Ovary (tissue), 9 donors: ENCODE measurements around the gene IGF2BP3. TPM values are rescaled to one million over a fixed set of nuclear protein-coding genes. Genes with fewer than 3 reads are reported as not detected.

Experiments
- DNase-seq, 5 donors: peaks; one replicate each; pipeline ENCODE4 v3.0.0-alpha.2; 2019 to 2020
- H3K27ac ChIP-seq, 2 donors: fragments of 200-600 bp; one replicate each; pipeline versions ENCODE4 v1.5.1 to v1.8.0; 2019 to 2022
- H3K27me3 ChIP-seq: fragments of 200-600 bp; one replicate; pipeline ENCODE4 v1.8.0; 2022
- H3K36me3 ChIP-seq: fragments of 200-600 bp; sonication (generic); one replicate; pipeline ENCODE4 v1.5.1; 2019
- H3K4me1 ChIP-seq: one replicate; pipeline ENCODE4 v1.8.1; 2013; ENCODE audit warnings: mild to moderate bottlenecking, moderate library complexity; ENCODE audit not compliant: insufficient read depth
- H3K4me3 ChIP-seq: fragments of 200-600 bp; sonication (generic); one replicate; pipeline ENCODE4 v1.5.1; 2017
- H3K9me3 ChIP-seq, 2 donors: fragments of 200-600 bp in 1 of 2; sonication (generic) in 1 of 2; one replicate each; pipeline versions ENCODE4 v1.5.1 to v1.8.1; 2013 to 2019; ENCODE audit warnings: mild to moderate bottlenecking in 1 of 2, moderate library complexity in 1 of 2
- CTCF ChIP-seq, 3 donors: fragments of 450-650 bp in 2 of 3; fragments of 200-600 bp in 1 of 3; IDR thresholded peaks; one replicate each; pipeline versions ENCODE4 v1.5.1 to v1.8.0; 2016 to 2022; ENCODE audit warnings: antibody characterized with exemption in 3 of 3, mild to moderate bottlenecking in 1 of 3
- EP300 ChIP-seq: sonication (generic); formaldehyde crosslinking; IDR thresholded peaks from one replicate; pipeline ENCODE4 v1.6.1; 2017; ENCODE audit warnings: antibody characterized with exemption
- POLR2A ChIP-seq: fragments of 450-650 bp; IDR thresholded peaks from one replicate; pipeline ENCODE4 v1.6.1; 2017; ENCODE audit warnings: antibody characterized with exemption, mild to moderate bottlenecking, moderate library complexity
- WGBS, 3 donors: extraction: QIAGEN DNeasy Blood & Tissue Kit in 1 of 3; methylation state at CpG; one replicate each; pipeline versions ENCODE4 v1.1.5 to v1.1.7; 2013 to 2017; 5-methylcytosine and 5-hydroxymethylcytosine counted together
- intact Hi-C, 4 donors: fragments of 100-400 bp; cut with DNase I; formaldehyde crosslinking; loops; one replicate each; pipeline versions ENCODE4 v1.11.0 to v1.15.1; 2022 to 2023
- polyA plus RNA-seq, 2 donors: library from polyadenylated mRNA; stranded (reverse); fragments of 200-250 nt in 1 of 2; fragments of 350-450 nt in 1 of 2; fragmentation: Illumina TruSeq in 1 of 2; extraction: RNeasy Lipid Tissue Mini Kit (QIAGEN cat#74804) in 1 of 2; gene quantifications; one replicate each; pipeline ENCODE4 v1.2.3, GENCODE V29; 2013 to 2014
- total RNA-seq, 7 donors: library from RNA; depleted of rRNA in 2 of 7; stranded (reverse); fragments of >200 nt in 2 of 7; fragmentation: NEBNext Ultra II Directional in 3 of 7; extraction: Animal tissue kit (Norgen Biotek cat#: 25700) in 3 of 7; gene quantifications; one replicate each; pipeline versions ENCODE4 v1.1.0 to v1.2.4, GENCODE V29; 2016 to 2023
- donor health status: DM: no; HTN: no; CAD: no; lungs with moderate emphysema.
- donor health status: DM: no; HTN: no; CAD: no.
- donor health status: Bipolar disorder and iron deficiency.
- donor health status: DM: yes; HTN: yes; CAD: no.
- donor health status: DM: no; HTN: no; CAD: no.
- donor health status: DM: yes; HTN: yes; CAD: no.

The IGF2BP3 gene
- total and polyA plus RNA-seq, 9 donors = 0.20 to 1.3 (median 0.40) TPM; not detected in 2

- Histone ChIP-seq H3K27me3 (no peaks in the 10 kb centered on the region), H3K9me3 (no peaks in the 10 kb centered on the region), H3K36me3 (no peaks in the 10 kb centered on the region), H3K4me1 (no peaks in the 10 kb centered on the region), H3K27ac (no peak overlapping the region), H3K4me3 (no peak overlapping the region)
- no peak for TF ChIP-seq EP300
- no peak for TF ChIP-seq POLR2A
- no peak for TF ChIP-seq CTCF (IDR thresholded peaks at IDR 0.05)
- no peak for DNase-seq
- intact Hi-C loops = no loop called here
- WGBS, 3 donors = 90 to 94% (median 93%) methylated on average over 5 of the region's 5 CpGs
These were observed 117.1 kb downstream of the IGF2BP3 start for GRCh38 chr7:23353172-23353571.

- TF ChIP-seq CTCF (IDR thresholded peaks at IDR 0.05) = no peak
- TF ChIP-seq EP300 = no peak
- no peak for TF ChIP-seq POLR2A
- DNase-seq = no peak
- H3K36me3 ChIP-seq = no peaks in the 10 kb centered on the region
- no peak overlapping the region for H3K27ac ChIP-seq
- no peaks in the 10 kb centered on the region for H3K9me3 ChIP-seq
- H3K27me3 ChIP-seq = no peaks in the 10 kb centered on the region
- WGBS, 3 donors = 87 to 92% (median 91%) methylated on average over 2 of the region's 2 CpGs
- H3K4me1 ChIP-seq = no peaks in the 10 kb centered on the region
- intact Hi-C loops = no loop called here
- H3K4me3 ChIP-seq = no peak overlapping the region
These were observed 119.8 kb downstream of the IGF2BP3 start for GRCh38 chr7:23350466-23350865.

- no peak overlapping the region for H3K27ac ChIP-seq
These were observed 120.7 kb downstream of the IGF2BP3 start for GRCh38 chr7:23349484-23350157.

GRCh38 chr7:23347682-23348180 is 122.6 kb downstream of the IGF2BP3 start:
- TF ChIP-seq CTCF (IDR thresholded peaks at IDR 0.05) (no peak), EP300 (no peak), POLR2A (no peak)
- intact Hi-C loops = no loop called here
- H3K4me3 ChIP-seq = no peak overlapping the region
- no peaks in the 10 kb centered on the region for H3K36me3 ChIP-seq
- H3K27ac ChIP-seq = no peak overlapping the region
- DNase-seq = no peak
- H3K9me3 ChIP-seq = no peaks in the 10 kb centered on the region
- no peaks in the 10 kb centered on the region for H3K27me3 ChIP-seq
- 81 to 85% (median 85%) methylated on average over 8 of the region's 8 CpGs for WGBS, 3 donors
- H3K4me1 ChIP-seq = no peaks in the 10 kb centered on the region

More at GRCh38 chr7:23349484-23350157, 120.7 kb downstream of the IGF2BP3 start:
- DNase-seq = no peak
- Histone ChIP-seq H3K4me1 (no peaks in the 10 kb centered on the region), H3K27me3 (no peaks in the 10 kb centered on the region), H3K9me3 (no peaks in the 10 kb centered on the region), H3K4me3 (no peak overlapping the region), H3K36me3 (no peaks in the 10 kb centered on the region)
- 43 to 50% (median 43%) methylated on average over 7 of the region's 7 CpGs for WGBS, 3 donors
- no peak for TF ChIP-seq EP300
- no peak for TF ChIP-seq POLR2A
- no peak for TF ChIP-seq CTCF (IDR thresholded peaks at IDR 0.05)
- intact Hi-C loops = no loop called here
